Stimulated activated CD4-positive, alpha-beta T cell treated with anti-CD3 and anti-CD28 coated beads, Interleukin-2, amount 100 ng/mL, for 4 hours (primary cell): ENCODE results near the gene KLHL13.
"Not testable (repeated sequence)": the region's sequence is repeated elsewhere in the genome, so short reads cannot be mapped to it uniquely, and the experiment has no call there.

ENCODE experiments used
- DNase-seq: peaks from one replicate; pipeline ENCODE4 v3.0.0-alpha.2; 2020; ENCODE audit warnings: low read depth

The KLHL13 gene

GRCh38 chrX:118116713-118117550, at the start of gene KLHL13:
TSS of gene KLHL13 (minus strand) at chrX:118116810. CDS start at chrX:118028473, 88,337 bp downstream.
- DNase-seq = peak; percentile 1

- no peak for DNase-seq
Observed at GRCh38 chrX:118164138-118164537, 47.5 kb upstream of the KLHL13 start.

DNA sequence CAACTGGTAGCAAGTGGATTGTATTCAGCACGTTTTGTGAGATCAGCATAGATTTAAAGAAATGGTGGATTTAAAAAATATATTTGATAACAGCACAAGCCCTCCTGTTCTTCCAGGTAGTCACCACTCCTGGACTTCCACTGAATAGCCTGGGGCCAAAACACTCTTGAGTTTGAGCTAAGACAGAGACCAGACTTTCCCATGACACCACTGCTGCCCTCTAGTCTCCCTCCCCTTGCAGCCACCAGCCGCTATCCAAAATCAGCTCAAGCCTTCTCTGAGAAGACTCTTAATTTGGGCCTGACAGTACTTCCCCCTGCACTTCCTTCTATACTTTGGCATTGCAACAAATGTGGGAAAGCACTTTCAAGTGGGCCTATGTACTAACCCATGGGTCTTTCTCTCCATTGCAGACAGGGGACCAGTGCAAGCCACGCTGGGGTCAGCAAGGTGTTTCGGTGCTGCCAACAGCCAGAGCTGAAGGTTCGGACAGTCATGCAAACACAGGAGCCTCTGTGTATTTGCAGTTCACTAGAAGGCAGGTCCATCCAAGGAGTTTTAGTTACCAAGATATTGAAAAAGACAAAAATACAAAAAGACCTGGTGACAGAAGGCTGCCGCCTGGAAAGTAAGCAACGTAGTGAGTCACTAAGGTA, 40.5 kb upstream of the KLHL13 start:
- no peak for DNase-seq

DNA sequence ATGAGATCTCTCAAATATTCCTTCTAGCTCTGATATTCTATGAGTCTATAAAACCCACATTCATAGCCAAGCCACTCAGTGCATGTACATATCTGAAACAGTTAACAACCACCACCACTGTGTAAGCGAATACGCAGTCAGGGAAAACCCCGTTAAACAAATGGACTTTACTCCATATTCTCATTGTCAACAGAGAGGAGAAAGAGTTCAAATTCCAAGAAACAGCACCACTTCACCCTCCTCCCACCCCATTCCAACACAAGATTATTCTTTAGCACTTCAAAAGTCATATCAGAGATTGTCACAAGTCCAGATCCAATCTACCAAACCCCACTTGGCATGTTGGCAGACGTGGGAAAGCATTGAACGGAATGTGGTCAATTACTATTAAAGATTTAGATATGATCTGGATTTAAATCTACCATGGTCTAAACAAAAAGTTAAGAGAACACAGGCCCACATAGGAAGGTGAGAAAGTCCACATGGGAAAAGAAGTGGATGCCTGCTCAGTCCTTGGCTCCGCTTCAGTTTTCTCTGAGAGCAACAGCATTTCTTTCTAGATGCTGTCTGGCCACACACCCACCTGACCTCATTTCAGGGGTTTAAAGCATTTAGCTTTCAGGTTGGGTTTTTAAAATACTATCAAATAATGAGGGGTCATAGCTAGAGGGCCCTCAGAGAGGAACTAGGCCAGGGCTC, 39.8 kb upstream of the KLHL13 start:
- no peak for DNase-seq

GRCh38 chrX:118153270-118153669, 36.7 kb upstream of the KLHL13 start:
- DNase-seq = no peak

- no peak for DNase-seq
Observed at GRCh38 chrX:118152721-118153120, 36.1 kb upstream of the KLHL13 start.

DNA sequence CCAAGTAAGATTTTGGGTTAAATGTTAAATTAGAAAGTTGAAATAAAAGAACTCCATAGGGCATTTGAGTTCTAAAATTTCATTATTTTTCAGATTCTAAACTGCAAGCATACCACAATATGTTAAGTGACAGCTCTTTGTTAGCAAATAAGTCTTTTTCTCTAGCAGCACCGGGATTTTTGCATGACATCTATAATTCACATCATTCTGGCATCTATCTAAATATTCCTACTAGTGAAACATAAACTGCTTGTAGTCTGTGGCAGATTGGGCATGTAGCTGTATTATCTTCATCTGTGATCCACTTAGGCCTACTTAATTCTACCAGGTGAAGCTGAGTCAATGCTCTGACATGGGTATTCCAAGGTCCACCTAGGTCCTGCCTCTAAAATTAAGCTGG, 32.1 kb upstream of the KLHL13 start:
- no peak for DNase-seq

DNA sequence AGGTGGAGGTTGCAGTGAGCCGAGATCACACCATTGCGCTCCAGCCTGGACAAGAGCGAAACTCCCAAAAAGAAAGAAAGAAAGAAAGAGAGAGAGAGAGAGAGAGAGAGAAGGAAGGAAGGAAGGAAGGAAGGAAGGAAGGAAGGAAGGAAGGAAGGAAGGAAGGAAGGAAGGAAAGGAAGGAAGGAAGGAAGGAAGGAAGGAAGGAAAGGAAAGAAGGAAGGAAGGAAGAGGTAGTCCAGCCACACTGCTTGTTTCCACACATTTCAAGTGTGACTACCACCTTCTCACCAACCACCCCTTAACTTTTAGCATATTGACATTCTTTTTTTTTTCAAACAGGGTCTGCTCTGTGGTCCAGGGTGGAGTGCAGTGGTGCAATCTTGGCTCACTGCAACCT, 31.2 kb upstream of the KLHL13 start:
- DNase-seq = not testable (repeated sequence)

DNA sequence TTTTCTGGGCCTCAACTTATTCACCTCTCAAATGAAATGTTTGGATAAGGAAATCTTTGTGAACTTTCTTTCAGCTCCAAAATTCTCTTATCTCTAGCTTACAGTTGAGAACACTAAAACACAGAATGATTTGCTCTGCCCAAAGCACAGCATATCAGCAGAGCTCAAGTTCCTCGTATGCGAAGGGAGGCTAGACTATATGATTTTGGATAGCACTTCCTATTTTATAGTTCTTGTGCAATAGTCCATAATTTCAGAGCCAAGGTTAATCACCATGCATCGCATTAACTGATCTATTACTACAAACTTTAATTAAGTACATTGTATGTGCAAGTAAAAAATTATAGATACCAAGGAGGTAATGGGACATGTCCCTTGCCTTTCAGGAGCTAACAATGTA, 27.0 kb upstream of the KLHL13 start:
- no peak for DNase-seq

- DNase-seq = no peak
Observed at GRCh38 chrX:118131336-118131735, 14.7 kb upstream of the KLHL13 start.

DNA sequence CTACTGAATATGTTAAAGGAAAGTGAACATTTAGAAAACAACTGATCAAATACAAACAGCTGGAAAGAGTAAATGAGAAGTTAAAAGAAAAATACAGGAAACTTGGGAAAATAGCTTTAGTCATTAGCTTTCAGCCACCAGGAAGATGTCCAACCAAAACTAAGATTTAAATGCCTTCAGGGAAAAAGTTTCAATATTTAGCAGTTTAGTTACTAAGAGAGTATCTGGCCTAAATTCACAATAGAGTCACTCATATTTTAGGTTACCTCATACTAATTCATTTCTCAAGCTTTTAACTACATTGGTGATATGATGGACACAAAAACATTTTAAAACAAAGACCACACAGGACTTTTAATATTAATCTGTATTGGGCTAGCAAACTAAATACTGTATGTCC, 13.1 kb upstream of the KLHL13 start:
- no peak for DNase-seq

GRCh38 chrX:118128724-118129123, 12.1 kb upstream of the KLHL13 start:
- no peak for DNase-seq

DNA sequence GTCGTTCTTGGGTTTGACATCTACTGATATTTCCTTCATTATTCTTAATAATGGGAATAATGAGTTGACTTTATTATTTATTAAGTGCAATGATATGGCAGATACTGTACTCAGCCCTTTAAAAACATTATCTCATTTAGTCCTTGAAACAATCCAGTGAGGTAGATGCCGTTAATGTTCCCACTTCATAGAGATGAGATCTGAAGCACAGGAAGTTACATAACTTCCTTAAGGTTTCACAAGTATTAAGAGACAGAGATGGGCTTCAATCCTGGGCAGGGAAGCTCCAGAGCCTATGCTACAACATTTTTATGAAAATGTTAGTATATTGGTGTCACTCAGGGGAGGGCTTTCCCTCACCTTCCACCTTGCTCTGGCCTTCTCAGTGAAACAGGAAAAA, 9.7 kb upstream of the KLHL13 start:
- DNase-seq = no peak

GRCh38 chrX:118124243-118124642, 7.6 kb upstream of the KLHL13 start:
- not testable (repeated sequence) for DNase-seq

DNA sequence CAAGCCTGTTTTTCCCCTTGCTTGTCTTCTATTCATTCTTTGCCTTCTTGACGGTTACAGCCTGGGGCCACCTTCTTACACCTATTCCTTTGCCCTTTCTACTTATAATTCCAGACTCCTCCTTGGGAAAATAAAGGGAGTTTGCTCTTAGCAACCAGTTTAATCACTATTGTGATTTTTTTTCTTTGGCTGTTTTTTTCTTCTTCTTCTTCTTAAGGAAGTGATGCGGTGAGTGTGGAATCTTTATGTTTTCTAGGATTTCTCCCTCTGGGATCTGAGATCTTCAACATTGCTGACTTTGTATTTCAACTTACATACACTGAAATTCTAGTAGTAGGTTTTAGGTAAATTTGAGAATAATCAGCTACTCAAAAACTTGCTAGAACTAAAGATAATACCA, 1.1 kb upstream of the KLHL13 start:
- no peak for DNase-seq

DNA sequence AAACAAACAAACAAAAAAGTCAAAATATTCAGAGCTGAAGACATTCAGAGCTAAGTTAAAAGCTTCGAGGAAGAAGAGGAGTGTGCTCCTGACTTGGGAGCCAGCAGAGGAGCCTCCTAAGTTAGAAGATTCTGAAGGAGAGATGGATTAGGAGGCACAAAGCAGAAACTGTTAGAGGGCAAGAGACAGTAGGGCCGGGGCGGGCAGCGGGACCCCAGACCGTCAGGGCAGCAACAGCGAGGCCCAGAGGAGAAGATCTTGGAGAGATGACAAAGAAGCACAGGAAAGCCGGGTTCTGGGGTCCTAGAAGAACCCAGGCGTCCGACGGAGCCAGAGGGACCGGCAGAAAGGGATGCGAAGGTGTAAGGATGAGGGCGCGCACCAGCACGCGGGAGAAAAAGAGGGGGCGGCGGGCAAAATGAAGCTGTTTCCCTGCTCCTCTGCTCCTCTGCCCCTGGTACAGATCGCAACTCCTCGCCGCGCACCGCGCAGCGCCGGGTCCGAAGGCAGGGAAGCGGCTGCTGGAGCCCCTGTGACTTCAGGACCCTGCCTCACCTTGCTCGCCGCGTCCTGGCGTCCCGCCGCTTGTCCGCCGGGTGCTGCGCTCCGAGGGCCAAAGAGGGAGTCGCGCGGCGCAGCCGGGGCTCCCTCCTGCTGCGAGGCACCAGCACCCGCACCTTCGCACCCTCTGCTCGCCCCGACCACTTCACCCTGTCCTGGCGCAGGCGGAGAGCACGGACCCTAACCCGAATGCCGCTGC, 477 bp downstream of the KLHL13 start:
- DNase-seq = no peak

DNA sequence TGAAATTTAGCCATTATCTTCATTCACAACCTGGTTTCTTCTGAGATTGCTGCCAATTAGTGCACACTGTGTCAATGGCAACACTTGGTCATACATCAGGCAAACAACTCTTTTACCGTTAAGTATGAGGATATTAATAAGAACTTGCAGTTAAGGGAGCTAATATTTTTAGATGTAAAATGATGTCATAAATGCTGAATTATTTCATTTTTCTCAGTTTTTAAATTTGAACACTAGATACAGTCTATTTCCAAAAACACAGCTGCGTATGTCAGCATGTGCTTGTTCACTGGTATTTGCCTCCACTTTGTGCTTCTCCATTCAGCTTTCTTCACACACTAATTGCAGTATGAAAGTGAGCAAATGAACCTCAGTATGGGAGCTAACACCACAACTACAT, 1.6 kb downstream of the KLHL13 start:
- no peak for DNase-seq

GRCh38 chrX:118109065-118109464, 7.5 kb downstream of the KLHL13 start:
- DNase-seq = no peak

- no peak for DNase-seq
Observed at GRCh38 chrX:118108304-118108703, 8.3 kb downstream of the KLHL13 start.

DNA sequence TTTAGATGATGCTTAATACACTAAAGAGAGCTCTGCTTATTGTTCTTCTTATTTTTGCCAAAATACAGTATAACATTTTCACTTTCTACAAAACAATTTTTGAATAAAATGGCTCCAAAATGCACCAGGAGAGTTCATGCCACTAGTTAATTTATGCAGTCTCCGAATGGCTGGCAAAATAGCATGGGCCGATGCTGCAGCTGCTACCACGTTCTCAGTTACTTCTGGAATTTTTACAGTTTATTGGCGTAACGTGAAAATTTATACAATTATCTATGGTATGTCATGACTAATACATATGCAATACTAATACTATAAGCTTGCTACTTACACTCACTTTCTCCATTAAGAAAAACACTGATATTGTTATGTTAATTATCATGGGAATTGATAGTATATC, 16.5 kb downstream of the KLHL13 start:
- DNase-seq = no peak

GRCh38 chrX:118088084-118088483, 28.5 kb downstream of the KLHL13 start:
- DNase-seq = no peak

DNA sequence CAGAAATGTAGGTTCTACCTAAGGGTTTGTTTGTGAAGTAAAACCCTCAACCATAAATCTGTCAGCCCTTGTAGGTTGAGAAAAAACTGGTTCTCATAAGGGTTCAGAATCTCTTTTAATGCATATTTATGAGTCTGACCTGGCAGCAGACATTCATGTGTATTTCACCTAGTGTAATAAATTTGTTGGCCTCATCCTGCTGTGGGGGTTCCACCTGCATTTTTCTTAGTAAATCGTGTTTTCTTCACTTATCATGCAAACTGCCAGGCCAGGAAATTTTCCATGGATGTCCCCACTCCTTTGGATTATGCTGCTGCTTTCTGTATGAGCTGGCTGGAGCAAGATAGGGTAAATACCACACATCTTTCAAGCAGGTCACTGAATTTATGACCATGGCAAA, 42.4 kb downstream of the KLHL13 start:
- no peak for DNase-seq
